Mammary epithelial cell (primary cell): Measurements from ENCODE around the gene PYY.

Source experiments
- CTCF ChIP-seq, 2 donors: IDR thresholded peaks in 1 of 2; conservative IDR thresholded peaks in 1 of 2; 2 replicates each; pipeline ENCODE4 v1.5.1; 2011 to 2012; ENCODE audit warnings: inconsistent platforms in 2 of 2, low read length in 2 of 2, mild to moderate bottlenecking in 2 of 2, control low read depth in 1 of 2, low read depth in 1 of 2; ENCODE audit not compliant: insufficient read depth in 1 of 2; ENCODE audit errors: extremely low read depth in 1 of 2
- EZH2 ChIP-seq: IDR thresholded peaks from 2 replicates; pipeline ENCODE4 v1.6.1; 2012; ENCODE audit warnings: low read length, inconsistent platforms, borderline replicate concordance

- TF ChIP-seq CTCF (conservative IDR thresholded peaks at IDR 0.05 in 1 of 2, IDR thresholded peaks at IDR 0.05 in 1 of 2; ENCODE audit: extremely low read depth in 1 of 2, insufficient read depth in 1 of 2, low read depth in 1 of 2, low read length in 2 of 2): no peak
- no peak for TF ChIP-seq EZH2
Observed at GRCh38 chr17:43913584-43913983, 40.2 kb downstream of the PYY start.
